SU-DHL-6 (cell line): ENCODE results near the gene PTPRG.

Experiments
- H2AFZ ChIP-seq: fragments of 200-600 bp; sonication (generic); 2 replicates; pipeline ENCODE4 v1.6.1; 2014; ENCODE audit warnings: low read depth, mild to moderate bottlenecking, moderate library complexity, mixed read lengths, antibody characterized with exemption, low read length; ENCODE audit not compliant: severe bottlenecking
- H3F3A ChIP-seq: fragments of 200-600 bp; shearing (Covaris generic); 2 replicates; pipeline ENCODE4 v1.6.0; 2016; ENCODE audit warnings: antibody characterized with exemption, mild to moderate bottlenecking; ENCODE audit not compliant: insufficient read depth
- H3K27ac ChIP-seq: fragments of 200-600 bp; sonication (generic); 2 replicates; pipeline ENCODE4 v1.5.1; 2016; ENCODE audit warnings: low read depth, mild to moderate bottlenecking, low read length, moderate library complexity, mixed read lengths
- H3K27me3 ChIP-seq: fragments of 200-600 bp; sonication (generic), shearing (Covaris generic); 2 replicates; pipeline ENCODE4 v1.6.0; 2014; ENCODE audit warnings: mild to moderate bottlenecking, low read length
- H3K36me3 ChIP-seq: fragments of 200-600 bp; sonication (generic); 2 replicates; pipeline ENCODE4 v1.6.1; 2014; ENCODE audit warnings: mild to moderate bottlenecking, low read length, mixed read lengths
- H3K4me2 ChIP-seq: fragments of 300-600, 200-600 bp; shearing (Covaris generic), sonication (generic); 2 replicates; pipeline ENCODE4 v1.6.0; 2014; ENCODE audit warnings: low read length, low read depth, mild to moderate bottlenecking; ENCODE audit not compliant: poor library complexity, severe bottlenecking
- H3K4me3 ChIP-seq: fragments of 200-600 bp; sonication (generic); 2 replicates; pipeline ENCODE4 v1.5.1; 2014; ENCODE audit warnings: antibody characterized with exemption, low read length, mild to moderate bottlenecking, mixed read lengths; ENCODE audit not compliant: insufficient read depth, poor library complexity, severe bottlenecking
- H3K79me2 ChIP-seq: fragments of 200-600 bp; sonication (generic); 2 replicates; pipeline ENCODE4 v1.6.1; 2014; ENCODE audit warnings: mild to moderate bottlenecking, low read length, moderate library complexity; ENCODE audit not compliant: insufficient read depth
- H3K9ac ChIP-seq: fragments of 200-600 bp; sonication (generic); 2 replicates; pipeline ENCODE4 v1.7.0; 2014; ENCODE audit warnings: mild to moderate bottlenecking, low read length
- H3K9me2 ChIP-seq: fragments of 200-600 bp; sonication (generic); replicated peaks from 2 replicates; pipeline ENCODE4 v1.6.1; 2014; ENCODE audit warnings: low read length; ENCODE audit not compliant: insufficient read depth
- H3K9me3 ChIP-seq: fragments of 200-600 bp; sonication (generic); 2 replicates; pipeline ENCODE4 v1.6.1; 2014; ENCODE audit warnings: low read length, mixed read lengths; ENCODE audit not compliant: insufficient read depth
- H4K20me1 ChIP-seq: fragments of 200-600 bp; sonication (generic); 2 replicates; pipeline ENCODE4 v1.6.1; 2014; ENCODE audit warnings: low read depth, mild to moderate bottlenecking, antibody characterized with exemption, low read length, moderate library complexity, mixed read lengths
- EZH2phosphoT487 ChIP-seq: fragments of 200-600 bp; sonication (generic), shearing (Covaris generic); conservative IDR thresholded peaks from 2 replicates; pipeline ENCODE4 v1.6.1; 2018; ENCODE audit warnings: mild to moderate bottlenecking, antibody characterized with exemption, low read length, moderate library complexity, mixed read lengths
- TF ChIP-seq, protein P1 (sequence below): fragments of 200-600 bp; sonication (generic); IDR thresholded peaks from one replicate; pipeline ENCODE4 v1.5.1; 2017; ENCODE audit warnings: antibody characterized with exemption, mild to moderate bottlenecking, low read length, moderate library complexity; ENCODE audit not compliant: insufficient read depth, poor library complexity, severe bottlenecking

The PTPRG gene

GRCh38 chr3:61974662-61975061, 413.3 kb downstream of the PTPRG start:
- TF ChIP-seq EZH2phosphoT487 = no peak
- TF ChIP-seq, protein P1, sequence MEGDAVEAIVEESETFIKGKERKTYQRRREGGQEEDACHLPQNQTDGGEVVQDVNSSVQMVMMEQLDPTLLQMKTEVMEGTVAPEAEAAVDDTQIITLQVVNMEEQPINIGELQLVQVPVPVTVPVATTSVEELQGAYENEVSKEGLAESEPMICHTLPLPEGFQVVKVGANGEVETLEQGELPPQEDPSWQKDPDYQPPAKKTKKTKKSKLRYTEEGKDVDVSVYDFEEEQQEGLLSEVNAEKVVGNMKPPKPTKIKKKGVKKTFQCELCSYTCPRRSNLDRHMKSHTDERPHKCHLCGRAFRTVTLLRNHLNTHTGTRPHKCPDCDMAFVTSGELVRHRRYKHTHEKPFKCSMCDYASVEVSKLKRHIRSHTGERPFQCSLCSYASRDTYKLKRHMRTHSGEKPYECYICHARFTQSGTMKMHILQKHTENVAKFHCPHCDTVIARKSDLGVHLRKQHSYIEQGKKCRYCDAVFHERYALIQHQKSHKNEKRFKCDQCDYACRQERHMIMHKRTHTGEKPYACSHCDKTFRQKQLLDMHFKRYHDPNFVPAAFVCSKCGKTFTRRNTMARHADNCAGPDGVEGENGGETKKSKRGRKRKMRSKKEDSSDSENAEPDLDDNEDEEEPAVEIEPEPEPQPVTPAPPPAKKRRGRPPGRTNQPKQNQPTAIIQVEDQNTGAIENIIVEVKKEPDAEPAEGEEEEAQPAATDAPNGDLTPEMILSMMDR = no peak
- Histone ChIP-seq H3K27me3 (no peaks in the 10 kb centered on the region), H4K20me1 (no peaks in the 10 kb centered on the region), H3K9me3 (no peaks in the 10 kb centered on the region), H3F3A (no peaks in the 10 kb centered on the region), H3K79me2 (no peaks in the 10 kb centered on the region), H2AFZ (no peak overlapping the region), H3K9ac (no peak overlapping the region), H3K9me2 (no peaks in the 10 kb centered on the region), H3K4me3 (no peak overlapping the region), H3K27ac (no peak overlapping the region), H3K36me3 (no peaks in the 10 kb centered on the region), H3K4me2 (no peak overlapping the region)

DNA sequence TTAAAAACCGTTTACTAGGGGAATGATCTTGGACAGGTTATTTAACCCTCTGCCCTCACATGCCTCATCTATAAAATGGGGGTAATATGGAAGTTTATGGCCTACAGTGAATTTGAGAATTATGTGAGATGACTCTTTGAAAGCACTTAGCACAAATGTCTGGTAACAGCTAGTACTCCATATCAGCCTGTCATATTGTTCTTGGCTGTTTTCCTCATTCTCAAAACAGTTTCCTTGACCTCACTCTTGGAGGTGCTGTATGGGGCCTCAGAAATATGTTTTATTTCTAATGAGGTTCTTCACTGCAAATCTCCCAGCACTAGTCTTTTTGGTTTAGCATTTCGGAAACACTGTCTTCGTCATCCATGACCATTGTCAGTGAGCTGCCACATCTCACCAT, 413.8 kb downstream of the PTPRG start:
- Histone ChIP-seq H3K79me2 (no peaks in the 10 kb centered on the region), H3K9me3 (no peaks in the 10 kb centered on the region), H3K4me2 (no peak overlapping the region), H3K27ac (no peak overlapping the region), H3K9ac (no peak overlapping the region), H3K9me2 (no peaks in the 10 kb centered on the region), H3F3A (no peaks in the 10 kb centered on the region), H2AFZ (no peak overlapping the region), H3K4me3 (no peak overlapping the region), H4K20me1 (no peaks in the 10 kb centered on the region), H3K36me3 (no peaks in the 10 kb centered on the region), H3K27me3 (no peaks in the 10 kb centered on the region)
- TF ChIP-seq, protein P1 = no peak

- no peaks in the 10 kb centered on the region for H3K79me2 ChIP-seq
- H3F3A ChIP-seq = no peaks in the 10 kb centered on the region
- TF ChIP-seq, protein P1 = no peak
- no peak for TF ChIP-seq EZH2phosphoT487
- no peaks in the 10 kb centered on the region for H3K9me2 ChIP-seq
- no peaks in the 10 kb centered on the region for H3K27me3 ChIP-seq
- H3K27ac ChIP-seq = no peak overlapping the region
- no peak overlapping the region for H2AFZ ChIP-seq
- no peaks in the 10 kb centered on the region for H3K9me3 ChIP-seq
- no peaks in the 10 kb centered on the region for H3K36me3 ChIP-seq
- H4K20me1 ChIP-seq = no peaks in the 10 kb centered on the region
- H3K9ac ChIP-seq = no peak overlapping the region
- H3K4me3 ChIP-seq = no peak overlapping the region
- no peak overlapping the region for H3K4me2 ChIP-seq
These were observed 414.6 kb downstream of the PTPRG start for GRCh38 chr3:61975936-61976335.
